CD4-positive, alpha-beta memory T cell (primary cell): ENCODE data around the gene PTPN11. TPM values are rescaled to one million over a fixed set of nuclear protein-coding genes. Genes with fewer than 3 reads are reported as not detected.

Experiments
- CTCF ChIA-PET: fragments of 350-600 bp; sonication (Branson Sonifier 250); formaldehyde crosslinking; loops from one replicate; lab custom pipeline; 2021; ENCODE audit warnings: inconsistent platforms; ENCODE audit not compliant: partially characterized antibody; lab: Charles Lee
- POLR2A ChIA-PET: fragments of 350-600 bp; sonication (Branson Sonifier 250); formaldehyde crosslinking; loops from one replicate; lab custom pipeline; 2021; ENCODE audit not compliant: partially characterized antibody; lab: Charles Lee
- DNase-seq, 5 donors: peaks; one replicate each; pipeline versions ENCODE4 v3.0.0 to v3.0.0-alpha.2; 2020 to 2022; ENCODE audit warnings: mixed read lengths in 1 of 5
- H3K27ac ChIP-seq: one replicate; pipeline ENCODE4 v1.7.0; 2013; ENCODE audit warnings: low read depth, low read length
- H3K27me3 ChIP-seq: 2 replicates; pipeline ENCODE4 v1.7.0; 2013; ENCODE audit warnings: mild to moderate bottlenecking, low read length, moderate library complexity; ENCODE audit not compliant: insufficient read depth
- H3K36me3 ChIP-seq: 2 replicates; pipeline ENCODE4 v1.7.0; 2013; ENCODE audit warnings: mild to moderate bottlenecking, low read length, moderate library complexity; ENCODE audit not compliant: insufficient read depth
- H3K4me1 ChIP-seq: 2 replicates; pipeline ENCODE4 v1.7.0; 2013; ENCODE audit warnings: mild to moderate bottlenecking, low read length, moderate library complexity; ENCODE audit not compliant: insufficient read depth
- H3K4me3 ChIP-seq, 2 donors: one replicate each; pipeline ENCODE4 v1.7.0; 2013; ENCODE audit warnings: low read length in 2 of 2, mild to moderate bottlenecking in 1 of 2
- H3K9me3 ChIP-seq, 2 donors: one replicate each; pipeline ENCODE4 v1.7.0; 2013; ENCODE audit warnings: low read length in 2 of 2, control low read depth in 1 of 2; ENCODE audit not compliant: control insufficient read depth in 1 of 2
- H3K27ac Mint-ChIP-seq, 7 donors: one replicate each; pipeline ENCODE4 v1.8.0; 2020 to 2021; ENCODE audit warnings: mixed read lengths in 7 of 7, mild to moderate bottlenecking in 6 of 7, inconsistent platforms in 3 of 7, moderate library complexity in 3 of 7
- H3K27me3 Mint-ChIP-seq, 2 donors: one replicate each; pipeline ENCODE4 v1.8.0; 2020 to 2021; ENCODE audit warnings: mixed read lengths in 2 of 2
- H3K36me3 Mint-ChIP-seq, 2 donors: one replicate each; pipeline ENCODE4 v1.8.0; 2020 to 2021; ENCODE audit warnings: mixed read lengths in 2 of 2, inconsistent platforms in 1 of 2, mild to moderate bottlenecking in 1 of 2
- H3K4me1 Mint-ChIP-seq, 4 donors: one replicate each; pipeline ENCODE4 v1.8.0; 2020 to 2021; ENCODE audit warnings: mixed read lengths in 4 of 4, mild to moderate bottlenecking in 1 of 4
- H3K4me3 Mint-ChIP-seq, 8 donors: one replicate each; pipeline ENCODE4 v1.8.0; 2020 to 2021; ENCODE audit warnings: mixed read lengths in 8 of 8, mild to moderate bottlenecking in 7 of 8, moderate library complexity in 6 of 8, inconsistent platforms in 3 of 8
- H3K9me3 Mint-ChIP-seq, 8 donors: one replicate each; pipeline ENCODE4 v1.8.0; 2020 to 2021; ENCODE audit warnings: mixed read lengths in 8 of 8, mild to moderate bottlenecking in 5 of 8, inconsistent platforms in 3 of 8, moderate library complexity in 1 of 8
- intact Hi-C: fragments of 100-400 bp; cut with micrococcal nuclease; formaldehyde crosslinking; loops from one replicate; pipeline ENCODE4 v1.15.1; 2023
- polyA plus RNA-seq, 2 donors: library from polyadenylated mRNA; unstranded; fragments of 300-500 nt; fragmentation: Illumina TruSeq; gene quantifications; one replicate each; pipeline ENCODE4 v1.2.3, GENCODE V29; 2021
- total RNA-seq, 2 experiments: library from RNA; stranded (reverse); gene quantifications; one replicate each; pipeline ENCODE4 v1.2.3, GENCODE V29; 2021

PTPN11 gene
- total and polyA plus RNA-seq, 4 experiments from 2014 or later: 45.3 to 72.2 (median 52.4) TPM

- Mint-ChIP-seq H3K36me3 (no peaks in the 10 kb centered on the region), H3K9me3 (no peaks in the 10 kb centered on the region), H3K27ac (no peak overlapping the region), H3K27me3 (peaks cover 0 to 2% of the 10 kb centered on the region in 2 donors), H3K4me1 (peaks cover 0 to 6% (median 3%) of the 10 kb centered on the region in 4 donors), H3K4me3 (no peak overlapping the region)
- peaks cover 4% of the 10 kb centered on the region for H3K4me1 ChIP-seq
- H3K9me3 ChIP-seq: no peaks in the 10 kb centered on the region
- no peaks in the 10 kb centered on the region for H3K36me3 ChIP-seq
- no peaks in the 10 kb centered on the region for H3K27me3 ChIP-seq
- ChIA-PET POLR2A (no interaction called here), CTCF (no interaction called here)
- no peak for DNase-seq
- H3K4me3 ChIP-seq: no peak overlapping the region
- H3K27ac ChIP-seq: no peak overlapping the region
- intact Hi-C loops: no loop called here
Observed at GRCh38 chr12:112536367-112536730, 117.6 kb downstream of the PTPN11 start.

DNA sequence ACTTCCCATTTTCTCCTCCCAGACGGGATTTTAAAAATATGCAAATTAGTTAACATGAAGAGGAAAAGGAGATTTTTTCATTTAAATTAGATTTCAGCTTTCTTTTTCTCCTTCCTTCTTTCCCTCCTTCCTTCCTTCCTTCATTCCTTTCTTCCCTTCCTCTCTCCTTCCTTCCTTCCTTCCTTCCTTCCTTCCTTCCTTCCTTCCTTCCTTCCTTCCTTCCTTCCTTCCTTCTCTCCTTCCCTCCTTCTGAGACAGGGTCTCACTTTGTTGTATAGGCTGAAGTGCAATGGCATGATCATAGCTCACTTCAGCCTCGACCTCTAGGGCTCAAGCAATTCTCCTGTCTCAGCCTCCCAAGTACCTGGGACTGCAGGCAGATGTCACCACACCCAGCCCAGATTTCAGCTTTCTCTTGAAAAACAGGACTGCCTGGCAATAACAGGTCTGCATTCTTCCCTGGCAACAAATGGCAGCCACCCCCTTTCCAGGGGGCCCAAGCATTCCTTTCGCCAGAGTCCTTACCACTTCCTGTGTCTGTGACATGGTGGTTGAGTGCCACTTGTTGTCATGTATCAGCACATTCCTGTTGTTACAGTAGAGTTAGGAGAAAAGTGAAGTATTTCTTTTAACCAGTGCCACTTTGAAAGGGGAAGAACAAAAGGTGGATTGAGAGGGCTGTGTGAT lies 119.1 kb downstream of the PTPN11 start:
- Histone ChIP-seq H3K9me3 (no peaks in the 10 kb centered on the region), H3K36me3 (no peaks in the 10 kb centered on the region), H3K4me1 (peaks cover 4% of the 10 kb centered on the region), H3K27ac (no peak overlapping the region), H3K27me3 (no peaks in the 10 kb centered on the region), H3K4me3 (no peak overlapping the region)
- Mint-ChIP-seq H3K4me3 (peak overlapping the region in 1 of 8 donors; percentile 22), H3K36me3 (no peaks in the 10 kb centered on the region), H3K27ac (no peak overlapping the region), H3K9me3 (no peaks in the 10 kb centered on the region), H3K4me1 (peaks cover 0 to 6% (median 3%) of the 10 kb centered on the region in 4 donors), H3K27me3 (peaks cover 1 to 5% of the 10 kb centered on the region in 2 donors)
- ChIA-PET CTCF (interaction anchor here (0.6 kb wide), 1 partner anchor 39 kb away, joined by 3 read pairs; no protein-coding TSS in a partner anchor), POLR2A (no interaction called here)
- intact Hi-C loops: no loop called here
- no peak for DNase-seq

DNA sequence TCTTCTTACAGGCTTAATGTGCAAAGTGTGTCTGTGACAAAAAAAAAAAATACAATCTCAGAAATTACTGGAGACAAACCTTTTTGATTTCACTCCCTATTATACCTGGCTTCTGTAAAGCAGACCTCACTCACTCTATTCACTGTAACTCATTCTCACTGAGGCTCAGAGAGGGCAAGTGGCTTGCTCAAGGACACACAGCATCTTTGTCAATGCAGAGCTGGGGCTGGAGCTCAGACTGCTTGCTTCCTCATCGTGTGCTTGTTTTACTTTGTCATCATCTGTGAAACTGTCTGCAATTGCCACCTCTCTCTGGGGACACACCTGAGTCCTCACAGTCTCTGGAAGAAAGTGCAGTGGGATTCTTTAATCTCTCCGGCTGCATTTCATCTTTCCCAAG lies 120.0 kb downstream of the PTPN11 start:
- no peaks in the 10 kb centered on the region for H3K36me3 Mint-ChIP-seq
- peaks cover 3 to 4% of the 10 kb centered on the region in 2 donors for H3K27me3 Mint-ChIP-seq
- ChIA-PET CTCF (no interaction called here), POLR2A (no interaction called here)
- Histone ChIP-seq H3K9me3 (no peaks in the 10 kb centered on the region), H3K4me3 (no peak overlapping the region), H3K27me3 (no peaks in the 10 kb centered on the region), H3K27ac (no peak overlapping the region), H3K4me1 (peaks cover 4% of the 10 kb centered on the region), H3K36me3 (no peaks in the 10 kb centered on the region)
- H3K9me3 Mint-ChIP-seq: no peaks in the 10 kb centered on the region
- intact Hi-C loops: no loop called here
- DNase-seq: no peak
- no peak overlapping the region for H3K27ac Mint-ChIP-seq
- H3K4me3 Mint-ChIP-seq: no peak overlapping the region
- H3K4me1 Mint-ChIP-seq: peaks cover 0 to 6% (median 3%) of the 10 kb centered on the region in 4 donors

DNA sequence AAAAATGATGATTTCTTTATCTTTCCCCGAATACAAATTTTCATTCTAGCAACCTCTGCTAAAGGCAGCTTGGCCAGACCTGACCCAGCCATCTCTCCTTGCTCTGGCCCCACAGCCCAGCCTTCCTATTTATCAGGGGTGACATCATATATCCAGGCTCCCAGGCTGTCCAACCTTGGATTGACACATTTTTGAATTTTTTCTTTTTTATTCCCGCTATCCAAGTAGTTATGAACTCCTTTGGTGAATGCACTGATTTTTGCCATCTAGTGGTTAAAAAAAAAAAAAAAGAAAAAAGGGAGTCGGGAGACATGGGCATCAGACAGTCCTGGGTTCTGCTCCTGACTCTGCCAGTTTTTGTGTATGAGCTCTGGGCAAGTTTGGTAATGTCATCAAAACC lies 120.5 kb downstream of the PTPN11 start:
- Histone ChIP-seq H3K27me3 (no peaks in the 10 kb centered on the region), H3K27ac (no peak overlapping the region), H3K36me3 (no peaks in the 10 kb centered on the region), H3K9me3 (no peaks in the 10 kb centered on the region), H3K4me1 (peaks cover 4% of the 10 kb centered on the region), H3K4me3 (no peak overlapping the region)
- Mint-ChIP-seq H3K36me3 (no peaks in the 10 kb centered on the region), H3K4me1 (peaks cover 0 to 6% (median 3%) of the 10 kb centered on the region in 4 donors), H3K4me3 (no peak overlapping the region), H3K27ac (no peak overlapping the region), H3K9me3 (no peaks in the 10 kb centered on the region), H3K27me3 (peaks cover 6 to 7% of the 10 kb centered on the region in 2 donors)
- no peak for DNase-seq
- intact Hi-C loops: no loop called here
- CTCF ChIA-PET: no interaction called here
- POLR2A ChIA-PET: no interaction called here

- Histone ChIP-seq H3K4me3 (no peak overlapping the region), H3K9me3 (no peaks in the 10 kb centered on the region), H3K4me1 (peaks cover 4% of the 10 kb centered on the region), H3K27ac (no peak overlapping the region), H3K36me3 (no peaks in the 10 kb centered on the region), H3K27me3 (no peaks in the 10 kb centered on the region)
- Mint-ChIP-seq H3K9me3 (no peaks in the 10 kb centered on the region), H3K36me3 (no peaks in the 10 kb centered on the region), H3K4me1 (peaks cover 0 to 4% (median 3%) of the 10 kb centered on the region in 4 donors), H3K27me3 (peaks cover 6 to 7% of the 10 kb centered on the region in 2 donors), H3K27ac (no peak overlapping the region), H3K4me3 (no peak overlapping the region)
- ChIA-PET CTCF (no interaction called here), POLR2A (no interaction called here)
- DNase-seq: no peak
- intact Hi-C loops: no loop called here
Observed at GRCh38 chr12:112540021-112540420, 121.3 kb downstream of the PTPN11 start.

DNA sequence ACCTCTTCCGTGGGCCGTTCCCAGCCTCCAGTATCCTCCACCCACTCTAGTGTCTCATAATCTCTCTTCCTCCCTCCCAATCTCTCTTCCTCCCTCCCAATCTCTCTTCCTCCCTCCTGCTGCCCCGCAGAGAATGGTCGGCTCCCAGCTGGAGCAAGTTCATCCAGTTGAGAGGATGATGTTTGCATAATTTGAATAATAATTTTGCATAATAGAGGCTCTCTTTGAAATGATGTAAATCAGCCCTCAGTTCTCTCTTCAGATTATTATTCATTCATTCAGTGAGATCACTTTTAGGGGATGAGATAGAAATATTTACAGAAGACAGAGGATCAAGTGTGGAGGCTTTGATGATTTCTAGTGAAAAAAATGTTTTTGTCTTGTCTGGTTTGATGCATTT lies 125.0 kb downstream of the PTPN11 start:
- Mint-ChIP-seq H3K27me3 (peaks cover 9 to 12% of the 10 kb centered on the region in 2 donors), H3K4me3 (no peak overlapping the region), H3K9me3 (no peaks in the 10 kb centered on the region), H3K27ac (no peak overlapping the region), H3K4me1 (peaks cover 0 to 5% (median 1%) of the 10 kb centered on the region in 4 donors), H3K36me3 (no peaks in the 10 kb centered on the region)
- no peak for DNase-seq
- no peak overlapping the region for H3K27ac ChIP-seq
- intact Hi-C loops: no loop called here
- H3K4me3 ChIP-seq: no peak overlapping the region
- H3K36me3 ChIP-seq: no peaks in the 10 kb centered on the region
- H3K4me1 ChIP-seq: no peaks in the 10 kb centered on the region
- no peaks in the 10 kb centered on the region for H3K27me3 ChIP-seq
- CTCF ChIA-PET: no interaction called here
- POLR2A ChIA-PET: no interaction called here
- no peaks in the 10 kb centered on the region for H3K9me3 ChIP-seq

DNA sequence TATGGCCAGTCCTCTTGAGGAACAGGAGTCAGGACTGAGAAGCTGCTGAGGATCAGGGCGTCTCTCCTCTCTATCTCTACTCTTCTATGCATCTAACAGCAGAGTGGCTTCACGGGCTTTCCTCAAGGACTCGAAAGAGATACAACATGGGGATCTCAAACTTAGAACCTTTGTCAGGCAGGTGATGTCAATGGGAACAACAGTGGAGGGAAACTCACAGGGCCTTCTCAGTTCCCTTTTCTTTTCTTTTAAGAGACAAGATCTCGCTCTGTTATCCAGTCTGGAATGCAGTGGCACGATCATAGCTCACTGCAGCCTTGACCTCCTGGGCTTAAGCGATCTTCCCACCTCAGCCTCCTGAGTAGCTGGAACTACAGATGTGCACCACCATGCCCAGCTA lies 127.6 kb downstream of the PTPN11 start:
- no peaks in the 10 kb centered on the region for H3K36me3 Mint-ChIP-seq
- peaks cover 12 to 19% of the 10 kb centered on the region in 2 donors for H3K27me3 Mint-ChIP-seq
- H3K9me3 Mint-ChIP-seq: no peaks in the 10 kb centered on the region
- CTCF ChIA-PET: no interaction called here
- H3K27ac Mint-ChIP-seq: no peak overlapping the region
- no peak for DNase-seq
- no peaks in the 10 kb centered on the region for H3K27me3 ChIP-seq
- no peaks in the 10 kb centered on the region for H3K9me3 ChIP-seq
- H3K4me3 Mint-ChIP-seq: no peak overlapping the region
- no peaks in the 10 kb centered on the region for H3K36me3 ChIP-seq
- H3K4me3 ChIP-seq: no peak overlapping the region
- H3K27ac ChIP-seq: no peak overlapping the region
- intact Hi-C loops: no loop called here
- POLR2A ChIA-PET: interaction anchor here (0.6 kb wide), 1 partner anchor 30 kb away, joined by 3 read pairs; no protein-coding TSS in a partner anchor
- no peaks in the 10 kb centered on the region for H3K4me1 ChIP-seq
- peaks cover 0 to 5% (median 1%) of the 10 kb centered on the region in 4 donors for H3K4me1 Mint-ChIP-seq
